GM06990 (cell line): ENCODE results near the gene VPS37D.

ENCODE experiments used
- DNase-seq: peaks from one replicate; pipeline ENCODE4 v3.0.0-alpha.2; 2011; ENCODE audit not compliant: insufficient read length; ENCODE audit errors: extremely low read depth
- H3K27me3 ChIP-seq: replicated peaks from 2 replicates; pipeline ENCODE4 v1.6.0; 2011; ENCODE audit warnings: low read length; ENCODE audit not compliant: control insufficient read depth, insufficient read depth
- H3K36me3 ChIP-seq: 2 replicates; pipeline ENCODE4 v1.5.1; 2011; ENCODE audit warnings: low read length; ENCODE audit not compliant: control insufficient read depth, insufficient read depth
- H3K4me3 ChIP-seq: replicated peaks from 2 replicates; pipeline ENCODE4 v1.5.1; 2011; ENCODE audit warnings: low read depth, mild to moderate bottlenecking, control low read depth, low read length
- TF ChIP-seq, protein P1 (sequence below): IDR thresholded peaks from 2 replicates; pipeline ENCODE4 v1.5.1; 2011; ENCODE audit warnings: low read length, control low read depth, mild to moderate bottlenecking, inconsistent platforms; ENCODE audit not compliant: insufficient read depth, poor library complexity, severe bottlenecking

Gene VPS37D

DNA sequence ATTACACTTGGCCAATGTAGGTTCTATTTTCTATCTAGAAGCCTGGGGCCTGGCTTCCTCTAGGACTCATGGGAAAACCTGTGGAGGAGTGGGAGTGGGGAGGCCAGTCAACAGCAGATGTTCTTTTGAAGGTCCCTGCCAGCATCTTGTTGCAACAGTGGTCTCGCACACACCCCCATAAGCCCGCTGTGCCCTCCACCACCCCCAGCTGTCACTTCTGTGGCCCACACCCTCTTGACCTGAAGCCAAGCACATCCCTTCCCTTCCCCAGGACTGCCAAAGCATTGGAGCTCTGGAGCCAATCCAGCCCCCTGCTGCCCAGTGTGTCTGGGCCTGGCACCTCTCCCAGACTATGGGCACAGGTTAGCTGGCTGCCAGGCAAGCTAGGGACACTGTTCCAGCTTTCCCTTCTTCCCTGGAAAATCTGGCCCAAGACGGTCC is 53.8 kb downstream of the VPS37D start:
- TF ChIP-seq, protein P1, sequence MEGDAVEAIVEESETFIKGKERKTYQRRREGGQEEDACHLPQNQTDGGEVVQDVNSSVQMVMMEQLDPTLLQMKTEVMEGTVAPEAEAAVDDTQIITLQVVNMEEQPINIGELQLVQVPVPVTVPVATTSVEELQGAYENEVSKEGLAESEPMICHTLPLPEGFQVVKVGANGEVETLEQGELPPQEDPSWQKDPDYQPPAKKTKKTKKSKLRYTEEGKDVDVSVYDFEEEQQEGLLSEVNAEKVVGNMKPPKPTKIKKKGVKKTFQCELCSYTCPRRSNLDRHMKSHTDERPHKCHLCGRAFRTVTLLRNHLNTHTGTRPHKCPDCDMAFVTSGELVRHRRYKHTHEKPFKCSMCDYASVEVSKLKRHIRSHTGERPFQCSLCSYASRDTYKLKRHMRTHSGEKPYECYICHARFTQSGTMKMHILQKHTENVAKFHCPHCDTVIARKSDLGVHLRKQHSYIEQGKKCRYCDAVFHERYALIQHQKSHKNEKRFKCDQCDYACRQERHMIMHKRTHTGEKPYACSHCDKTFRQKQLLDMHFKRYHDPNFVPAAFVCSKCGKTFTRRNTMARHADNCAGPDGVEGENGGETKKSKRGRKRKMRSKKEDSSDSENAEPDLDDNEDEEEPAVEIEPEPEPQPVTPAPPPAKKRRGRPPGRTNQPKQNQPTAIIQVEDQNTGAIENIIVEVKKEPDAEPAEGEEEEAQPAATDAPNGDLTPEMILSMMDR, result no peak
- DNase-seq, result no peak
- H3K27me3 ChIP-seq, result no peaks in the 10 kb centered on the region
- H3K4me3 ChIP-seq, result no peak overlapping the region
- H3K36me3 ChIP-seq, result no peaks in the 10 kb centered on the region
